Heart right ventricle (tissue), 16 donors: ENCODE data around the gene MADD. TPM values are rescaled to one million over a fixed set of nuclear protein-coding genes. Genes with fewer than 3 reads are reported as not detected.

Experiments
- ATAC-seq, 8 donors: fragments of 200-7000 bp; cut with Tn5 transposase; one replicate each; pipeline ENCODE4 v1.9.1; 2020; ENCODE audit warnings: mild to moderate bottlenecking in 8 of 8, moderate library complexity in 8 of 8, moderate number of reproducible peaks in 1 of 8
- DNase-seq, 2 donors: peaks; one replicate each; pipeline ENCODE4 v3.0.0-alpha.2; 2020
- H3K27ac ChIP-seq, 10 donors: fragments of 200-600 bp; sonication (generic) in 2 of 10; one replicate each; pipeline versions ENCODE4 v1.5.0 to v1.8.0; 2020 to 2022; ENCODE audit warnings: mild to moderate bottlenecking in 3 of 10
- H3K27me3 ChIP-seq, 7 donors: fragments of 200-600 bp; one replicate each; pipeline ENCODE4 v1.8.0; 2021 to 2022; ENCODE audit warnings: mild to moderate bottlenecking in 2 of 7
- H3K36me3 ChIP-seq, 9 donors: fragments of 200-600 bp; sonication (generic) in 1 of 9; one replicate each; pipeline versions ENCODE4 v1.5.0 to v1.8.0; 2020 to 2022; ENCODE audit warnings: mild to moderate bottlenecking in 2 of 9
- H3K4me1 ChIP-seq, 9 donors: fragments of 200-600 bp; sonication (generic) in 1 of 9; one replicate each; pipeline versions ENCODE4 v1.5.0 to v1.8.0; 2020 to 2022; ENCODE audit warnings: mild to moderate bottlenecking in 4 of 9
- H3K4me3 ChIP-seq, 10 donors: fragments of 200-600 bp; sonication (generic) in 2 of 10; one replicate each; pipeline versions ENCODE4 v1.5.0 to v1.8.0; 2020 to 2022; ENCODE audit warnings: mild to moderate bottlenecking in 7 of 10, moderate library complexity in 2 of 10
- H3K9me3 ChIP-seq, 11 donors: fragments of 200-600 bp in 10 of 11; sonication (generic) in 2 of 11; one replicate each; pipeline versions ENCODE4 v1.5.0 to v1.8.0; 2013 to 2022; ENCODE audit warnings: mild to moderate bottlenecking in 2 of 11, control low read depth in 1 of 11, moderate library complexity in 1 of 11
- WGBS, 2 donors: extraction: QIAGEN DNeasy Blood & Tissue Kit; methylation state at CpG; one replicate each; pipeline ENCODE4 v1.1.7; 2013; ENCODE audit warnings: inconsistent platforms in 1 of 2; 5-methylcytosine and 5-hydroxymethylcytosine counted together
- intact Hi-C, 10 donors: fragments of 100-400 bp; cut with DNase I; formaldehyde crosslinking; loops; one replicate each; pipeline versions ENCODE4 v1.11.1 to v1.14.2; 2022
- polyA plus RNA-seq, 2 donors: library from polyadenylated mRNA; stranded (reverse); fragments of 200-250 nt; gene quantifications; one replicate each; pipeline ENCODE4 v1.2.3, GENCODE V29; 2013
- total RNA-seq, 10 donors: library from RNA; stranded (reverse); fragmentation: NEBNext Ultra II Directional in 3 of 10; extraction: Animal tissue kit (Norgen Biotek cat#: 25700) in 3 of 10; gene quantifications; one replicate each; pipeline versions ENCODE4 v1.2.1 to v1.2.4, GENCODE V29; 2021 to 2023
- TF ChIP-seq, protein P1 (sequence below), 9 donors: fragments of 200-600 bp; sonication (generic) in 2 of 9; IDR thresholded peaks; one replicate each; pipeline versions ENCODE4 v1.5.0 to v1.8.0; 2021 to 2022; ENCODE audit warnings: antibody characterized with exemption in 9 of 9, mild to moderate bottlenecking in 5 of 9, moderate library complexity in 1 of 9
- donor health status: Arrhythmogenic right ventricular cardiomyopathy.
- donor health status: ischemic (EF 13 %, LVEDD 7.1; RV severe dilation, severe dysfunction).
- donor health status: healthy with polysubstance abuse.
- donor health status: DM: no; HTN: yes; CAD: no.
- donor health status: DM: no; HTN: no; CAD: no.
- donor health status: ischemic (EF 25% LVEDD 6.9; RV normal size, moderate dysfunction).
- donor health status: ischemic (EF 25% LVEDD 5.7; RV mildly dilated, moderate dysfunction).
- donor health status: healthy.
- donor health status: DM: yes; HTN: yes; CAD: no.
- donor health status: Ischemic cardiomyopathy.
- donor health status: ischemic (EF 35%, LVEDD 5.7; RV mildly dilated, moderate dysfunction).
- donor health status: nonischemic (EF 11% LVEDD 7.7; RV severe dilation, severe dysfunction).
- donor health status: DM: yes; HTN: yes; CAD: no.
- donor health status: PGD.
- donor health status: ischemic (EF 29% LVEDD 5.4; RV normal size, mild dysfunction).
- donor health status: nonischemic (EF 23%, LVEDD 6.1; RV moderate dilation, normal function).

Gene MADD
- total and polyA plus RNA-seq, 12 donors = 23.8 to 54.8 (median 35.4) TPM

DNA sequence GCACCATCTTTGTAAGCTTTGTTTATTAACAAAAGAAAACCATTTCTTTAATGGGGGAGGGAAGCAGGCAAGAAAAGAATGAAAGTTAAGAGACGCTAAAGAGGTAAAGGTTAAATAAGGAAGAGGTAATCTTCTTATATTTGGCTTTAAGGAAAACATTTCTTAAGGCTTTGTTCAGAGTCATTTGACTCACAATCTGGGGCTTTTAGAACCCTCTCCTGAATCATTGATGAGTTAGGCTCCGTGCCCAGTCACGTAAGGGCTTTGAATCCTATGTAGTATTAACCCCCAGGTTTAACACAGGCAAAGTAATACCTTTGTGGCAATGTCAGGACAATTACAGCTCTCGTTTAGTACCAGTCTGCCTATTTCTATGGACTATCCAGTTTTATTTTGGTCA is 26.1 kb downstream of the MADD start:
- WGBS, 2 donors = 90 to 91% methylated on average over 4 of the region's 4 CpGs
- DNase-seq = no peak
- no peak for ATAC-seq
- no peak overlapping the region for H3K27ac ChIP-seq
- intact Hi-C loops = no loop called here
- H3K4me1 ChIP-seq = no peaks in the 10 kb centered on the region
- H3K9me3 ChIP-seq = peaks cover 0 to 29% (median 12%) of the 10 kb centered on the region in 11 donors
- TF ChIP-seq, protein P1, sequence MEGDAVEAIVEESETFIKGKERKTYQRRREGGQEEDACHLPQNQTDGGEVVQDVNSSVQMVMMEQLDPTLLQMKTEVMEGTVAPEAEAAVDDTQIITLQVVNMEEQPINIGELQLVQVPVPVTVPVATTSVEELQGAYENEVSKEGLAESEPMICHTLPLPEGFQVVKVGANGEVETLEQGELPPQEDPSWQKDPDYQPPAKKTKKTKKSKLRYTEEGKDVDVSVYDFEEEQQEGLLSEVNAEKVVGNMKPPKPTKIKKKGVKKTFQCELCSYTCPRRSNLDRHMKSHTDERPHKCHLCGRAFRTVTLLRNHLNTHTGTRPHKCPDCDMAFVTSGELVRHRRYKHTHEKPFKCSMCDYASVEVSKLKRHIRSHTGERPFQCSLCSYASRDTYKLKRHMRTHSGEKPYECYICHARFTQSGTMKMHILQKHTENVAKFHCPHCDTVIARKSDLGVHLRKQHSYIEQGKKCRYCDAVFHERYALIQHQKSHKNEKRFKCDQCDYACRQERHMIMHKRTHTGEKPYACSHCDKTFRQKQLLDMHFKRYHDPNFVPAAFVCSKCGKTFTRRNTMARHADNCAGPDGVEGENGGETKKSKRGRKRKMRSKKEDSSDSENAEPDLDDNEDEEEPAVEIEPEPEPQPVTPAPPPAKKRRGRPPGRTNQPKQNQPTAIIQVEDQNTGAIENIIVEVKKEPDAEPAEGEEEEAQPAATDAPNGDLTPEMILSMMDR (IDR thresholded peaks at IDR 0.05) = no peak
- H3K4me3 ChIP-seq = no peak overlapping the region
- no peaks in the 10 kb centered on the region for H3K27me3 ChIP-seq
- peaks cover 0 to 100% (median 12%) of the 10 kb centered on the region in 9 donors for H3K36me3 ChIP-seq

DNA sequence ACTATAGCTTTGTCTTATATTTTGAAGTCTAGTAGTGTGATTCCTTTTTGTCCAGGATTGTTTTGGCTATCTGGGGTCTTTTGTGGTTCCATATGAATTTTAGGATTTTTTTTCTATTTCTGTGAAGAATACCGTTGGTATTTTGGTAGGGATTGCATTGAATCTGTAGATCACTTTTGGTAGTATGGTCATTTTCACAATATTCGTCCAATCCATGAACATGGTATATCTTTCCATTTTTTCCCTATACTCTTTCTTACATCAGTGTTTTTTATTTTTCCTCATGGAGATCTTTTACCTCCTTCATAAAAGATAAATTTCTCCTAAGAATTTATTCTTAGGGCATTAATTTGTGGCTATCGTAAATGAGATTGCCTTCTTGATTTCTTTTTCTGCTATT is 29.1 kb downstream of the MADD start:
- no peak for ATAC-seq
- 98% methylated on average over 3 of the region's 3 CpGs for WGBS, 2 donors
- intact Hi-C loops = no loop called here

DNA sequence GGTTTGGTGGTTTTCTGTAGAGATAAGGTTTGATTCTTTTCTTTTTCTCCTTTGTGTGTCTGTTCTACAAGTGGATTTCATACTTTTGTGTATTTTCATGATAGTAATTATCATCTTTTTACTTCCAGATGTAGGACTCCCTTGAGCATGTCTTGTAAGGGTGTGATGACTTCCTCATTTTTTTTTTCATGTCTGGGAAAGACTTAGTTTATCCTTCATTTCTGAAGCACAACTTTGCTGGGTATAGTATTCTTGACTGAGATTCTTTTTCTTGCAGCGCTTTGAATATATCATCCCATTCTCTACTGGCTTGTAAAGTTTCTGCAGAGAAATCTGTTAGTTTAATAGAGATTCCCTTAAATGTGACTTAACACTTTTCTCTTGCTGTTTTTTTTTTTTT is 32.9 kb downstream of the MADD start:
- TF ChIP-seq, protein P1 (IDR thresholded peaks at IDR 0.05) = no peak
- no peak for ATAC-seq
- 95 to 98% methylated on average over 1 of the region's 1 CpG for WGBS, 2 donors
- no peak for DNase-seq
- Histone ChIP-seq H3K9me3 (peaks cover 0 to 44% (median 16%) of the 10 kb centered on the region in 11 donors), H3K27ac (no peak overlapping the region), H3K27me3 (no peaks in the 10 kb centered on the region), H3K4me3 (no peak overlapping the region), H3K4me1 (peaks cover 6 to 26% (median 13%) of the 10 kb centered on the region in 9 donors), H3K36me3 (peaks cover 0 to 99% (median 7%) of the 10 kb centered on the region in 9 donors)
- intact Hi-C loops = no loop called here

More for the DNA sequence above, 29.1 kb downstream of the MADD start:
- Histone ChIP-seq H3K27ac (no peak overlapping the region), H3K4me3 (no peak overlapping the region), H3K4me1 (no peaks in the 10 kb centered on the region), H3K27me3 (no peaks in the 10 kb centered on the region), H3K9me3 (peaks cover 0 to 48% (median 16%) of the 10 kb centered on the region in 11 donors), H3K36me3 (peaks cover 0 to 100% (median 12%) of the 10 kb centered on the region in 9 donors)
- TF ChIP-seq, protein P1 (IDR thresholded peaks at IDR 0.05) = no peak
- no peak for DNase-seq

DNA sequence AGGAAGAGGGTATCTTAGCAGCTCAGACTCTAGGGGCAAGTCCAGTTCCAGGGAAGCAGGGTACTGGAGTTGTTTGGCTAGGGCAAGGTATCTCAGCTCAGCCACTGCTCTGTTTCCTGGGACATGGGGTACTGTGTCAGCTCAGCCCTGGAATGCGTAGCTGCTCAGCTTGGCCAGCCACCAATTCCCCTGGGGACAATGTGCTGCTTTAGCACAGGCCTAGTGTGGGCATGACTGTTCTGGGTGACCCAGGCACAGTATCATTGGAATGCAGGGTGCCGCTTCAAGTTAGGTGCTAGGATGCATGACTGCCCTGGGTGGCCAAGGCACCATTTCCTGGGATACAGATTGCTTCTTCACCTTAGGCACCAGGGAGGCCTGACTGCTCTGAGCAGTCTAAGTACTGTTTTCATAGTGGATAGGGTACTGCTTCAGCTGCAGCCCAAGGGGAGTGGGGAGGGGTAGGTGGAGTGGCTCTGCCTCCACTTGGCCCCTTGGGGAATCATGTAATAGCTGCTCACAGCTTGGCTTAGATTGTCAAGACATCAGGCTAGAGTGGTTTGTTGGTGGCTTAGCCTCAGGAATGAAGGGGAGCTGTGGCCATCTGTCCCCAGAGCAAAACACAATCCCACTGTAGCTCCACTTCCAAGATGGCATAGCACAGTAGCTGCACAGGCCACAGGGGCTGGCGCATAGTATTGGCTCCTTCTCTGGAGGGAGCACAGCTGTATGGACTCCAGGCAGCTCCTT is 36.0 kb downstream of the MADD start:
- H3K4me3 ChIP-seq = no peak overlapping the region
- 63 to 73% methylated on average over 3 of the region's 3 CpGs for WGBS, 2 donors
- H3K4me1 ChIP-seq = peaks cover 6 to 26% (median 13%) of the 10 kb centered on the region in 9 donors
- peak; percentile 65 to 74 for DNase-seq
- H3K27ac ChIP-seq = peak overlapping the region; percentile 18 to 86 (median 74)
- TF ChIP-seq, protein P1 (IDR thresholded peaks at IDR 0.05) = no peak
- H3K36me3 ChIP-seq = peaks cover 0 to 99% (median 0%) of the 10 kb centered on the region in 9 donors
- no peaks in the 10 kb centered on the region for H3K27me3 ChIP-seq
- ATAC-seq = peak; percentile 90 to 98 (median 96)
- peaks cover 0 to 22% (median 4%) of the 10 kb centered on the region in 11 donors for H3K9me3 ChIP-seq
- intact Hi-C loops = loop anchor here in 2 of 10 donors (1.0 to 5.0 kb wide), 2 partner anchors 18 to 34 kb away; partner anchors contain the start of gene MADD (in 1 of the 2)
